GM12878 (cell line): ENCODE data around the gene ZMAT3.

Source experiments
- CTCF ChIP-seq, 3 experiments: IDR thresholded peaks in 2 of 3; conservative IDR thresholded peaks in 1 of 3; 2 replicates each; pipeline ENCODE4 v1.5.1; 2011; ENCODE audit warnings: low read depth in 3 of 3, low read length in 3 of 3, mild to moderate bottlenecking in 3 of 3, control low read depth in 2 of 3, moderate library complexity in 2 of 3, inconsistent platforms in 1 of 3, mixed read lengths in 1 of 3; ENCODE audit not compliant: control insufficient read depth in 2 of 3, insufficient read depth in 1 of 3; ENCODE audit errors: extremely low read depth in 1 of 3
- ESRRA ChIP-seq: IDR thresholded peaks from 2 replicates; pipeline ENCODE4 v1.6.1; 2012; ENCODE audit warnings: mild to moderate bottlenecking, low read length, improper control_type of control experiment
- SMC3 ChIP-seq: IDR thresholded peaks from 2 replicates; pipeline ENCODE4 v1.6.1; 2011; ENCODE audit warnings: low read length, improper control_type of control experiment, borderline replicate concordance

- TF ChIP-seq SMC3 (no peak), CTCF (IDR thresholded peaks at IDR 0.05 in 2 of 3, conservative IDR thresholded peaks at IDR 0.05 in 1 of 3; ENCODE audit: control insufficient read depth in 2 of 3, extremely low read depth in 1 of 3, insufficient read depth in 1 of 3, low read depth in 3 of 3, low read length in 3 of 3) (no peak), ESRRA (no peak)
Measured at GRCh38 chr3:178987745-178988144, 83.9 kb downstream of the ZMAT3 start.
